Activated naive CD4-positive, alpha-beta T cell treated with anti-CD3 and anti-CD28 coated beads, Interleukin-2, amount 10 ng/mL, durations not matched to agents 7 days and 5 days (primary cell): ENCODE data around the gene DHPS.
"Not testable (repeated sequence)": the region's sequence is repeated elsewhere in the genome, so short reads cannot be mapped to it uniquely, and the experiment has no call there.

Experiments
- CTCF ChIA-PET: fragments of 350-600 bp; sonication (Branson Sonifier 250); formaldehyde crosslinking; loops from one replicate; lab custom pipeline; 2021; ENCODE audit warnings: antibody characterized with exemption; lab: Charles Lee
- DNase-seq: peaks from one replicate; pipeline ENCODE4 v3.0.0-alpha.2; 2020
- H3K27ac Mint-ChIP-seq: one replicate; pipeline ENCODE4 v1.8.0; 2021; ENCODE audit warnings: mild to moderate bottlenecking, moderate library complexity, mixed read lengths
- H3K27me3 Mint-ChIP-seq: one replicate; pipeline ENCODE4 v1.8.0; 2021; ENCODE audit warnings: mild to moderate bottlenecking, mixed read lengths
- H3K36me3 Mint-ChIP-seq: one replicate; pipeline ENCODE4 v1.8.0; 2021; ENCODE audit warnings: mixed read lengths
- H3K4me1 Mint-ChIP-seq: one replicate; pipeline ENCODE4 v1.8.0; 2021; ENCODE audit warnings: mixed read lengths
- H3K4me3 Mint-ChIP-seq: one replicate; pipeline ENCODE4 v1.8.0; 2021; ENCODE audit warnings: mild to moderate bottlenecking, moderate library complexity, mixed read lengths
- H3K9me3 Mint-ChIP-seq: one replicate; pipeline ENCODE4 v1.8.0; 2021; ENCODE audit warnings: mixed read lengths

Gene DHPS

DNA sequence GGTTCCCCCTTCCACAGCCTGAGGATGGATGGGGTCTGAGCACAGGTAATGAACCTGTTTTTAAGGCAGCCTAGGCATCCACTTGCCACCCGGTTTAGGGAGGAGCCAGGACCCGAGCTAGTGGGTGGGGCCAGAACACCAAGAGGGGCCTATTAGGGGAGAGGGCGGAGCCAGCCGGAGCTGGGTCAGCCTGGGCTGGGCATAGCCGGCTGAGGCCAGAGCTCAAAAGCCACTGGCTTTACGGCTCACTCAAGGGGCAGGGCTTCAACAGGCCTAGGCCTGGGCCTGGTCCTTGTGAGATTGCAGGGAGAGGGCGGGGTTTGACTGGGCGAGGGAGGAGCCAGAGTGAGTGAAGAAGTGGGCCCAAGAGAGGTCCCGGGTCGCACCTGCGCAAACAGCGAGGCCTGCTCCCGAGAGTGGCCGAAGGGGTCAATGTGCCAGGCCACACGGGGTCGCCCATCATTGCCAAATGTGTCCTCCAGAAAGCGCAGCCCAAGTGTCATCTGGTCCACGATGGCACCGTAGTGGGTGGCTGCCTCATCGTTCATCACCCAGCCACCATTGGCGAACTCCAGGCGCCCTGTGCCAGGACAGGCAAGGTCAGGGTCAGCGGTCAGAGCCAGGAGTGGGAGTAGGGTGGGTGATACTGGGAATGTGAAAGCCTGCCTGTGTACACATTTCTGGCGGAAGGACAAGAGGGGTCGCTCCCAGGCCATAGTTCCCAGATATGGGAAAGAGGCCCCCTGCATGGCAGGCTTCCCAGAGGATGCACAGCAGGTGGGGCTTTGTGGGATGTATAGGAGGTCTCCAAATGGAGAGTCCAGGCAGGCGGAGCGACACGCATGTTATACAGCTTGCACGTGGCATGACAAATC, 17.0 kb downstream of the DHPS start:
- CTCF ChIA-PET: interaction anchor here (2.0 kb wide), 2 partner anchors 51 to 101 kb away, joined by 4 to 13 read pairs; no protein-coding TSS in a partner anchor
- Mint-ChIP-seq H3K4me3 (peak overlapping the region; percentile 82), H3K4me1 (peaks cover 51% of the 10 kb centered on the region), H3K27me3 (no peaks in the 10 kb centered on the region), H3K9me3 (no peaks in the 10 kb centered on the region), H3K36me3 (peaks cover 44% of the 10 kb centered on the region), H3K27ac (peak overlapping the region; percentile 75)
- DNase-seq: no peak

DNA sequence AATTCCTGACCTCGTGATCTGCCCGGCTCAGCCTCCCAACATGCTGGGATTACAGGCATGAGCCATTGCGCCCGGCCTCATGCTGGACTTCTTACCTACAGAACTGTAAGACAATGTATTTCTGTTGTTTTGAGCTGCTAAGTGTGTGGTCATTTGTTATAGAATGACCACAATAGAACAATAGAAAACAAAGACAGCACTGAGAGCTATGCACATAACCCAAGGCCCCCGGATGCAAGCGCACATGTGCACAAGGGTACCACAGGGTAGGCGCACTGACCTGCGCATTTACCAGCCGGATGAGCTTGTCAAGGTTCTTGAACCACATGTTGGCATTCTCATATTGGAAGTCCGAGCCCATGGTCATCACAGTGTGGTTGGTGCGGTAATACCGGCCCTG, 20.7 kb downstream of the DHPS start:
- H3K27ac Mint-ChIP-seq: no peak overlapping the region
- no peak for DNase-seq
- CTCF ChIA-PET: interaction anchor here (0.7 to 1.1 kb wide), 2 partner anchors 11 to 1487 kb away, joined by 3 to 5 read pairs; no protein-coding TSS in a partner anchor
- H3K9me3 Mint-ChIP-seq: no peaks in the 10 kb centered on the region
- no peaks in the 10 kb centered on the region for H3K27me3 Mint-ChIP-seq
- H3K4me3 Mint-ChIP-seq: no peak overlapping the region
- H3K4me1 Mint-ChIP-seq: peaks cover 20% of the 10 kb centered on the region
- H3K36me3 Mint-ChIP-seq: peaks cover 58% of the 10 kb centered on the region

DNA sequence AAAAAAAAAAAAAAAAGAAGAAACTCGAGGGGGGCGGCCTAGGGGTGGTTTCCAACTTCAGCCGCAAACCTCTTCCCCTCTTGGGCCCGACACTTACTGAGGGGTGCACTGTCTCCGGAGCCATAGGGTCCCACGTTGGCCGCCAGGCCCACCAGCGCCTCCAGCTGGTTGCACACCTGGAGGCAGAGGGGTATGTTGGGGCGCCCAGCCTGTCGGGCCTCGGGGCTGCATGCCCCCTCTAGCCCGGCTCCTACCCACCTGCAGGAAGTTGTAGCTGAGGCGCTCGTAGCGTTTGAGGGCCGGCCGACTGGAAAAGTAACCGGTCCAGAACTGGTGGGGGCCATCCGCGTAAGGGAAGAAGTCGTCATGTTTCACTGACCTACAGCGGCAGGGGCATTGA, 23.7 kb downstream of the DHPS start:
- no peaks in the 10 kb centered on the region for H3K4me1 Mint-ChIP-seq
- no peaks in the 10 kb centered on the region for H3K9me3 Mint-ChIP-seq
- H3K4me3 Mint-ChIP-seq: no peak overlapping the region
- peaks cover 49% of the 10 kb centered on the region for H3K36me3 Mint-ChIP-seq
- no peaks in the 10 kb centered on the region for H3K27me3 Mint-ChIP-seq
- no peak overlapping the region for H3K27ac Mint-ChIP-seq
- no peak for DNase-seq
- CTCF ChIA-PET: interaction anchor here (1.3 kb wide), 1 partner anchor 14 kb away, joined by 3 read pairs; no protein-coding TSS in a partner anchor

- CTCF ChIA-PET: no interaction called here
- H3K27me3 Mint-ChIP-seq: no peaks in the 10 kb centered on the region
- H3K4me3 Mint-ChIP-seq: no peak overlapping the region
- no peak overlapping the region for H3K27ac Mint-ChIP-seq
- peaks cover 51% of the 10 kb centered on the region for H3K36me3 Mint-ChIP-seq
- DNase-seq: no peak
- no peaks in the 10 kb centered on the region for H3K4me1 Mint-ChIP-seq
- no peaks in the 10 kb centered on the region for H3K9me3 Mint-ChIP-seq
These were observed 24.6 kb downstream of the DHPS start for GRCh38 chr19:12656899-12657571.

- no peak for DNase-seq
- Mint-ChIP-seq H3K9me3 (no peaks in the 10 kb centered on the region), H3K36me3 (peaks cover 54% of the 10 kb centered on the region), H3K4me3 (no peak overlapping the region), H3K4me1 (no peaks in the 10 kb centered on the region), H3K27me3 (no peaks in the 10 kb centered on the region), H3K27ac (no peak overlapping the region)
- CTCF ChIA-PET: interaction anchor here (0.9 kb wide), 1 partner anchor 21 kb away, joined by 3 read pairs; no protein-coding TSS in a partner anchor
These were observed 26.1 kb downstream of the DHPS start for GRCh38 chr19:12655546-12655945.

- H3K27ac Mint-ChIP-seq: no peak overlapping the region
- peaks cover 54% of the 10 kb centered on the region for H3K36me3 Mint-ChIP-seq
- no peak overlapping the region for H3K4me3 Mint-ChIP-seq
- no peaks in the 10 kb centered on the region for H3K27me3 Mint-ChIP-seq
- no peaks in the 10 kb centered on the region for H3K9me3 Mint-ChIP-seq
- CTCF ChIA-PET: interaction anchor here (1.6 kb wide), 1 partner anchor 12 kb away, joined by 6 read pairs; no protein-coding TSS in a partner anchor
- no peak for DNase-seq
- peaks cover 3% of the 10 kb centered on the region for H3K4me1 Mint-ChIP-seq
These were observed 29.5 kb downstream of the DHPS start for GRCh38 chr19:12652219-12652618.

DNA sequence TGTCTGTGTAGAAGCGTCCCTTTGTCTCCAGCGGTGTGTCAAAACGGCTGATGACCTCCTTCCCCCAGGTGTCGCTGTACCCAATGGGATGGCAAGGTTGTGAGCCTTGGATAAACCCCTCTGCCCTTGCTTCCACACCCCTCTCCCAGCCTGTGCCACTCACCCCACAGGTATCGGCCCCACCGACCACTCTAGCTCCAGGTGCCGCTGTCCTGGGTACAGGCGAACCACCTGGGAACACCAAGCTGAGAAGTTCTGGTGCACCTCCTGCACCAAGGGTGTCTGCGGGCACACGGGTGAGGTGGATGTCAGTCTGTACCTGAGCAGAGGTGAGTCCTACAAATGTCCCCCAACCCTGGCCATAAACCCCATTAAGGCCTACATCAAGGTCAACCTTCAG, 31.7 kb downstream of the DHPS start:
- H3K4me1 Mint-ChIP-seq: peaks cover 8% of the 10 kb centered on the region
- no peaks in the 10 kb centered on the region for H3K27me3 Mint-ChIP-seq
- peaks cover 39% of the 10 kb centered on the region for H3K36me3 Mint-ChIP-seq
- H3K9me3 Mint-ChIP-seq: no peaks in the 10 kb centered on the region
- H3K4me3 Mint-ChIP-seq: no peak overlapping the region
- DNase-seq: no peak
- no peak overlapping the region for H3K27ac Mint-ChIP-seq
- CTCF ChIA-PET: interaction anchor here (1.1 kb wide), 1 partner anchor 10 kb away, joined by 3 read pairs; no protein-coding TSS in a partner anchor

DNA sequence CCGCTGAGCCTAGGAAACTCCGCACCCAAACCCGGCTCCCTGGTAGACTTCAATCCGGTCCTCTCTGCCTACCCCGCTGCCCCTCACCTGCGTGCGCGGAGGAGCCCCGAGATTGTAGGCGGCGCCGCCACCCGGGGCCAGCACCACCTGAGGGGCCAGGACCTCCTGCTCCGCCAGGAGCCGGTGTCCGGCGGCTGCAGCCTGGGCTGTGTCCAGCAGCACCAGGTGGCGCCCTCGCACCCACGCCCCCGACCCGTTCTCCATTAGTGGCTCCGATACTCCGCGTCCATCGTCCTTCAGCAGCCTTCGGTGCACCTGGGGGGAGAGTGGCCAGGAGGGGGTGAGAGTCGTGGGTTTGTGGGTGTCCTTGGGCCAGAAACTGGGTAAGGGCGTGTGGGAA, 33.6 kb downstream of the DHPS start:
- no peak for DNase-seq
- CTCF ChIA-PET: no interaction called here
- no peak overlapping the region for H3K4me3 Mint-ChIP-seq
- H3K9me3 Mint-ChIP-seq: no peaks in the 10 kb centered on the region
- peaks cover 41% of the 10 kb centered on the region for H3K36me3 Mint-ChIP-seq
- H3K27me3 Mint-ChIP-seq: no peaks in the 10 kb centered on the region
- H3K27ac Mint-ChIP-seq: no peak overlapping the region
- peaks cover 8% of the 10 kb centered on the region for H3K4me1 Mint-ChIP-seq

DNA sequence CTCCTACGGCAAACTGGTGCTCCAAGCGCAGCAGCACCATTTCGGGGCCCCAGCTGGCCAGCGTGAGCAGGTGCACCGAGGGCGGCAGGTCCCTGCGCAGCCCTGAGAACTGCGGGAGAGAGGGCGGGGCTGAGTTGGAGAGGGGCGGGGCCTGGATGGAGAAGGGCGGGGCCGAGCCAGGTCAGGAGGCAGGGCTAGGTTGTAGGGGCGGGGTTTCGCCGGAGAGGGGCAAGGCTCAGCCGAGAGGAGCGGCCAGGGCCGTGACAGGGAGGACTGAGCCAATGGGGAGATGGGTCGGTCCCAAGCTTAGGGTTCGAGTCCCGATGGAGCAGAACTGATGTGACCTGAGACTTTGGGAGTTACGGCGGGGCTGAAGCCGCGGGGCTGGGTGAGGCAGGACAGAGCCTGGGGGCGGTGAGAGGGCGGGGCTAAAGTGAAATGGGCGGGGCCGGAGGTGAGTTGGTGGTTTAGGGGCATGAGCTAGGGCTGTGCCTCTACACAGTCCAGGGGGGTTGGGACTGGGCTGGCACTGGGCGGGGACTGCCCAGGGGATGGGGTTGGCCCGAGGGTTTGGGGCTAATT, 34.1 kb downstream of the DHPS start:
- H3K4me1 Mint-ChIP-seq: peaks cover 8% of the 10 kb centered on the region
- no peak overlapping the region for H3K27ac Mint-ChIP-seq
- CTCF ChIA-PET: no interaction called here
- DNase-seq: no peak
- peaks cover 41% of the 10 kb centered on the region for H3K36me3 Mint-ChIP-seq
- H3K4me3 Mint-ChIP-seq: no peak overlapping the region
- no peaks in the 10 kb centered on the region for H3K27me3 Mint-ChIP-seq
- no peaks in the 10 kb centered on the region for H3K9me3 Mint-ChIP-seq

- Mint-ChIP-seq H3K27me3 (no peaks in the 10 kb centered on the region), H3K36me3 (peaks cover 39% of the 10 kb centered on the region), H3K27ac (peak overlapping the region; percentile 28), H3K4me1 (peaks cover 8% of the 10 kb centered on the region), H3K4me3 (no peak overlapping the region), H3K9me3 (no peaks in the 10 kb centered on the region)
- DNase-seq: no peak
- CTCF ChIA-PET: no interaction called here
These were observed 34.6 kb downstream of the DHPS start for GRCh38 chr19:12647047-12647446.

DNA sequence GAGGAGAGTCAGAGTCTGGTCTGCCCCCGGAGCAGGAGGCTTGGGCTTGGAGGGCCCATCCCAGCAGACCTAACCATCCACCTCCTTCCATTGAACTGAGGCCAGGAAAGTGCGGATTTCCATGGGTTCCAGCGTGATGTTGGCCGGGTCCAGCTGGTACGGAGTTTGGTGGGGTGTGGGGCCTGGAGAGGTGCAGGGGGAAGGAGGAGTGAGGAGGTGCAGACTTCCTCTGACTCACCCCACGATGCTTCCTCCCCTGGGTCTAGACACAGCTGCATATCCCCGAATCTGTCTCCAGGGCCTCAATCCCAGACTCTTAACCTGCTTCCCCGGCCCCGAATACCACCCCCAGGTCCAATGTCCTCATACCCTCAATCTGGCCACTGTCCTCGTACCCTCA, 35.1 kb downstream of the DHPS start:
- DNase-seq: no peak
- H3K9me3 Mint-ChIP-seq: no peaks in the 10 kb centered on the region
- H3K27me3 Mint-ChIP-seq: no peaks in the 10 kb centered on the region
- H3K36me3 Mint-ChIP-seq: peaks cover 34% of the 10 kb centered on the region
- H3K4me3 Mint-ChIP-seq: no peak overlapping the region
- H3K27ac Mint-ChIP-seq: peak overlapping the region; percentile 28
- CTCF ChIA-PET: no interaction called here
- peaks cover 8% of the 10 kb centered on the region for H3K4me1 Mint-ChIP-seq

DNA sequence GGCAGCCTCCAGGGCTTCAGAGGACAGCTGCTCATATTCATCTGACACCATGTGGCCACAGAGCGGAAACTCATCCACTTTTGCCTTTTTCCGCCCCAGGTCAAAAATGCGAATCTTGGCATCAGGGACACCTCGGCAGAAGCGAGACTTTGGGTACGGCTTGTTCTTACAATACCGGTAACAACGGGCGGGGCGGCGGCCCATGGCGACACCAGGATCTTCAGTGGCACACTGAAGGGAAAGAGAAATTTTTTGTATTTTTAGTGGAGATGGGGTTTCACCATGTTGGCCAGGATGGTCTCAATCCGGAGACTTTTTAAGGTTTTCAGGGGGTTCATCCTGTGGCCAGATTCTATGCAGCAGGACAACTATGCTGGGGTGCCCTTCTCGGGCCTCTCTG, 38.0 kb downstream of the DHPS start:
- CTCF ChIA-PET, H3K27ac Mint-ChIP-seq, H3K9me3 Mint-ChIP-seq, DNase-seq, H3K4me3 Mint-ChIP-seq, H3K27me3 Mint-ChIP-seq: not testable (repeated sequence)
- peaks cover 23% of the 10 kb centered on the region for H3K4me1 Mint-ChIP-seq
- H3K36me3 Mint-ChIP-seq: peaks cover 22% of the 10 kb centered on the region

DNA sequence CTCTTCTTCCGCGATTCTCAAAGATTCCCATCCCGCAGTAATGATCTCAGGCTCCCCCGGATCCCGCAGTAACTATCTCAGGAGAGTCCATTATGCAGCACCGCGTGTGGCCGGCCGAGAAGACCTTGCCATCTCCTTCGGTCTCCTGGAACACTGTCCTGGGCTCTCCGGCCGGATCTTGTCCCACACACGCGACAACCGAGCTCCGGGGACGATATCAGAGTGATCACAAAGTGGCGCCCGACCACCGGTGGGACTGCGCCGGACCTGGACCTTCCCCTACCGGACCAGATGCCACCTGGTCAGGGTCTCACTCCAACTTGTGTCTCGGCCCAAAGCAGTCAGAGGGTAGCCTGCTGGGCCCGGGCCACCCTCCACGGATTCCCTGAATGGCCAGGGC, 39.2 kb downstream of the DHPS start:
- H3K4me1 Mint-ChIP-seq: peaks cover 20% of the 10 kb centered on the region
- DNase-seq: no peak
- no peak overlapping the region for H3K4me3 Mint-ChIP-seq
- CTCF ChIA-PET: interaction anchor here (0.7 kb wide), 1 partner anchor 79 kb away, joined by 3 read pairs; no protein-coding TSS in a partner anchor
- H3K9me3 Mint-ChIP-seq: no peaks in the 10 kb centered on the region
- H3K36me3 Mint-ChIP-seq: peaks cover 17% of the 10 kb centered on the region
- H3K27ac Mint-ChIP-seq: no peak overlapping the region
- peaks cover 4% of the 10 kb centered on the region for H3K27me3 Mint-ChIP-seq

DNA sequence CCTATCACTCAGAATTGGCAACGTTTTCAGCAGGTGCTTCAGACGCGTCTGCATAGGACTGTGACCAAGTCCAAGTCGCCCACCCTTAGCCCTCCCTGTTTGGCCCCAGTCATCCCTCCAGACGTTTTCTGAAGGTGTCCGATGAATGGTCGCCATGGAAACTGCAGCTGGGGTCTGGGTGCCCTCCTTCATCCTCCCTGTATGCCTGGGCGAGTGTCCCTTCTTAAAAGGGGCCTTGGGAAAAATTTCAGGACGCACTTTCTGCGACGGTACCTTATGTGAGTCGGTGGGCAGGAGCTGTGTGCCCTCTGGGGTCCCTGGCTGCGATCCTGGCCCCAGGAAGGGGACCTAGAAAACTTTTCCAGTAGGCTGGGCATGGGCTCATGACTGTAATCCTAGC, 40.2 kb downstream of the DHPS start:
- peaks cover 18% of the 10 kb centered on the region for H3K4me1 Mint-ChIP-seq
- CTCF ChIA-PET: no interaction called here
- DNase-seq: no peak
- H3K27me3 Mint-ChIP-seq: peaks cover 4% of the 10 kb centered on the region
- no peak overlapping the region for H3K27ac Mint-ChIP-seq
- no peak overlapping the region for H3K4me3 Mint-ChIP-seq
- H3K36me3 Mint-ChIP-seq: peaks cover 18% of the 10 kb centered on the region
- H3K9me3 Mint-ChIP-seq: no peaks in the 10 kb centered on the region
